HG02610 (cell line): ENCODE measurements around the gene KRT77.

Experiments used
- ATAC-seq: cut with Tn5 transposase; IDR thresholded peaks from one replicate; pipeline ENCODE4 v1.9.1; 2021; ENCODE audit warnings: mild to moderate bottlenecking, moderate library complexity; ENCODE audit not compliant: unreplicated experiment

The KRT77 gene

DNA sequence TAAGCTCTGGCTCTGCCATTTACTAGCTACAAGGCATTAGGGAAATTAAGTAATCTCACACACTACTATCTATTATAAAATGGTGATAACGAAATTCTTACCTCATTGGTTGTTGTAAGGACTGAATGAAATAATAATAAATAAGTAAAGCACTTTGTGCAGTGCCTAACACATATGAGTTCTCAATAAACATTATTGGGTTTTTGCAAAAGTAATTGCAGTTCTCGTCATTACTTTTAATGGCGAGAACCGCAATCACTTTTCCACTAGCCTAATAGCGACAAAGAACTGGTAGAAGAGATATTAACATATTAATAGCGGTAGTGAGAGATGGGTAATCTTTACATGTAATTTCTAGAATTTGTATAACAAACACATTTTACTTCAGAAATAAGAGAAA is 9.2 kb downstream of the KRT77 start:
- no peak for ATAC-seq

- ATAC-seq: no peak
These were observed 10.1 kb downstream of the KRT77 start for GRCh38 chr12:52693261-52693660.

DNA sequence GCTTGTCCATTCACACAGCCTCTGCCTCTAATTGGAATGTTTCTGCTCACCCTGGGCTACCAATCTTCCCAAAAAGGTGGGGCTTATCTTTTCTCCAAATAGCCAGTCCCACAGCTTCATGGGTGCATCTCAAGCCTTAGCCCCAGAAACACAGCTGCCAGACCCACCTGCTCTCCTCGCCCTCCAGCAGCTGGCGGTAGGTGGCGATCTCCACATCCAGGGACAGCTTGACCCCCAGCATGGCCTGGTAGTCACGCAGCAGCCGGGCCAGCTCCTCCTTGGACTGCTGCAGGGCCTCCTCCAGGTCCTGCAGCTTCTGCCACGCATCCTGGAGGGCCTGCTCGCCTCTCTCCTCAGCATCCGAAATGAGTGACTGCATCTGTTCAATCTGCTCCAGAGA is 11.1 kb downstream of the KRT77 start:
- no peak for ATAC-seq

- no peak for ATAC-seq
These were observed 11.5 kb downstream of the KRT77 start for GRCh38 chr12:52691841-52692150.

DNA sequence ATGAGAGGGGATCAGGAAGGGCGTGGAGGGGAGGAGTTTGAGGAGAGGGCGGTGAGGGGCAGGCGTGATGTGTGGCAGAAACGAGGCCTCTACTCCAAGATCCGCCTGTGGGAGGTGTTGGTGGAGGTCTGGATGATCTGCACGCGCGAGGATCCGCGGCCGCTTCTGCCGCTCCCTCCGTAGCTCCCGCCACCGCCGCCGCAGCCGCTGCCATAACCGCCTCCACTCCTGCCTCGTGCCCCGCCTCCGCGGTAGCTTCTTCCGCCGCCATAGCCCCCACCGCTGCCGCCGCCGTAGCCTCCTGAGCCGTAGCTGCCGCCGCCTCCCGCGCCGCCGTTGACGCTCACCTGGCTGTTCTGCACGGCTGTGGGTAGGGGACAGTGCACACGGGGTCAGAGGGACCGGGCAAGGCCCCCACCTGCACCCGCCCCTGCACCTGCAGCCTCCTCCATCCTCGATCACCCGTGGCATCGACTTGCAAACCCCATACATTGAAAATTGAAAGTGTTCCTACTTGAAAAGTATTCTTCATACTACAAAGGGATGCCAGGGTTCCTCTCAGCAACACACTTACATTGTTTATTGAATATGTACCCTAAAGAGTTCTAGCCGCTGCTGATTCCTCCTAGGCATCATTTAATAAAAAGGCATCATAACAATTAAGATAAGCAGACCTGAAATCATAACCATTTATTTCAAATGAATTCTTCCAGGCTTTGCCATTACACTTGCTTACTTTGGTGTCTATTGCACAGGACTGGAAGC is 12.1 kb downstream of the KRT77 start:
- no peak for ATAC-seq

- ATAC-seq: no peak
These were observed 12.8 kb downstream of the KRT77 start for GRCh38 chr12:52690351-52691075.

GRCh38 chr12:52689936-52690335 is 13.4 kb downstream of the KRT77 start:
- ATAC-seq: no peak

DNA sequence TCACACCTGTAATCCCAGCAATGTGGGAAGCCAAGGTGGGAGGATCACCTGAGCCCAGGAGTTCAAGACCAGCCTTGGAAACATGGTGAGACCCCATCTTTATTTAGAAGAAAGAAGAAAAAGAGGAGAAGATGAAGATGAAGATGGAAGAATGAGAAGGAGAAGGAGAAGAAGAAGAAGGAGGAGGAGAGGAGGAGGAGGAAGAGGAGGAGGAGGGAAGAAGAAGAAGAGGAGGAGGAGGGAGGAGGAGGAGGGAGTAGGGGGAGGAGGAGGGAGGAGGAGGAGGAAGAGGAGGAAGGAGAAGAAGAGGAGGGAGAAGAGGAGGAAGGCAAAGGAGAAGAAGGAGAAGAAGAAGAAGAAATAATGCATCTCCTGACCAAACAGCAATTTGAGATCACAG is 14.1 kb downstream of the KRT77 start:
- ATAC-seq: no peak

GRCh38 chr12:52688481-52688880 is 14.8 kb downstream of the KRT77 start:
- ATAC-seq: no peak

DNA sequence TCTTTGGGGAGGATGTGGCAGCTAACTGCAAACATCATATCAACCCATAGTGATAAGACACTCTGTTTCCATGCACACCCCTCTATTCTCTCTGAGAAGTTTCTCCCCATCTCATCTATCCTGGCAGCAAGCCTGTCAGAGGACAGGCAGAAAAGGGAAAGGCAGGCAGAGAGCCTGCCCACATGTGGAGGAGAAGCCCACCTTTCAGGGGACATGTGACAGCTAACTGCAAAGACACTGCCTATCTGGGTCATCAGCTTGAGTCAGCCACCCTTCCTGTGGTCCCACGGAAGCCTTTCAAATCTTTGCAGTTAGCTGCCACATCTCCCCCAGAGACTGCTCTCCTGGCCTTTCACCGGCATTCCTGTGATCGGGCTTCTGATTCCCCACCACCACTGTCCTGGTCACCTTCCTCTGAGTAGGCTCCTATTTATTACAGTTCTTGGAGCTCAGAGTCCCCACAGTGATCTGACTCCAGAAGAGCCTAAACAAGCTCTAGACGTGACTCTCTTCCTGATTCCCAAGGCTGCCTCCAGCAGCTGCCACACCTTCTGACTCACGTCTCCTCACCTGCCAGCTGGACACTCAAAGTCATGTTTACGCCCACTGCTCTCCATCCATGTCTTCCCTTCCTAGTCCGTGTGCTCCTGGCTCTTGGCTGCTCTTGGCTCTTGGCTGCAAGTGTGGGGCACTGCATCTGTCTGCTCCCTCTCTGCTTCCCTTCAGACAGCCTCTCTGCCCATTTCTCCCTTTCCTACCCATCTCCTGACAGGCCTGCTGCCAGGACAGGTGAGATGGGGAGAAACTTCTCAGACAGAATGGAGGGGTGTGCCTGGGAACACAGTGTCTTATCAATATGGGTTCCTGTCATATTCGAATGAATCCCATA is 15.6 kb downstream of the KRT77 start:
- ATAC-seq: no peak

DNA sequence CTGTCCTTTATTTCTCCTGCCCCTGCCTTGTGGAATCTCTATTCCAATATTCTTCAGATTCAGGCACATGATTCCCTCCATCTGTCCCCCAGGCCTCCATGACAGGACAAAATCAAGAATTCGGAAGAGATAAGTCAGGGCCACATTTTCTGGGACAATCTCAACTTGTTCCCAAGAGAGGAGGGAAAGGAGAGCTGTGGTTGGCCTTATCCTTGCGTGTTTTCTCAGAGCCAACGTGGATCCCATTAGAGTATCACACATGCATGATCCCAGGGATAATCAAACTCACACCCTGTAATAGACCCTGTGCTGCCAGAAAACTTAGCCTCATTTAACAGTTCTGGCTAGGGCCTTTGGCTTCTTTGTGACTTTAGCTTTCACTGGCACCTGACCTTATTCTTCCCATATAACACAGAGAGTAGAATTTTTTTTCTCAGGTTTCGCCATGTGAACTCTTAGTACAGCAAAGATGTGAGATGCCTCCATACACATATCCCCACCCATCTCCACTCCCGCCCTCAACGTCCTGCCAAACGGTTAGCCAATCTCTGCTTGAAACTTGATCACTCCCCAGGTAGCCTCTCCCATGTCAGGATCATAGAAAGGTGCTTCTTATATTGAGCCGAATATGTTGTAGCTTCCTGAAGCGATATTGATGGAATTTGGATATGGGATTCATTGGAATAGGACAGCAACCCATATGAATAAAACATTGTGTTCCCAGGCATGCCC is 16.4 kb downstream of the KRT77 start:
- ATAC-seq: no peak

DNA sequence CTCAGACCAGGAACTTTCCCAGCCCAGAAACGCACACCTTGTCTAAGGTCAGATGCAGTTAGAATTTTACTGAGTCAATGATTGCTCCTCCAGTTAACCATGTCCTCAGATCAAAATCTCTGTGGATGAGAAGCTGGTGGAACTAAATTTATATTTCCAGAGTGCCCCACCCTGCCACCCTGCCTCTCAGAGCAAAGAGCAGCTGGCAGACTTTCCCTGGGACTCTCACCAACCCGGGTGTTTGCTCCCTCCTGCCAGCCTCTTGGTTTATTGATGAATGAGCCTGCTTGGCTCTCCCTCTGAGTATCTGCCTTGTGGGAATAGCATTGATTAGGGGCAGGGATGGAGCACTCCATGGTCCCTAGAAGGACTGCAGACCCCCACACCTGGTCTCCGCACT is 17.3 kb downstream of the KRT77 start:
- ATAC-seq: no peak

- ATAC-seq: no peak
These were observed 17.9 kb downstream of the KRT77 start for GRCh38 chr12:52685406-52685890.

GRCh38 chr12:52684431-52684830 is 18.9 kb downstream of the KRT77 start:
- no peak for ATAC-seq

DNA sequence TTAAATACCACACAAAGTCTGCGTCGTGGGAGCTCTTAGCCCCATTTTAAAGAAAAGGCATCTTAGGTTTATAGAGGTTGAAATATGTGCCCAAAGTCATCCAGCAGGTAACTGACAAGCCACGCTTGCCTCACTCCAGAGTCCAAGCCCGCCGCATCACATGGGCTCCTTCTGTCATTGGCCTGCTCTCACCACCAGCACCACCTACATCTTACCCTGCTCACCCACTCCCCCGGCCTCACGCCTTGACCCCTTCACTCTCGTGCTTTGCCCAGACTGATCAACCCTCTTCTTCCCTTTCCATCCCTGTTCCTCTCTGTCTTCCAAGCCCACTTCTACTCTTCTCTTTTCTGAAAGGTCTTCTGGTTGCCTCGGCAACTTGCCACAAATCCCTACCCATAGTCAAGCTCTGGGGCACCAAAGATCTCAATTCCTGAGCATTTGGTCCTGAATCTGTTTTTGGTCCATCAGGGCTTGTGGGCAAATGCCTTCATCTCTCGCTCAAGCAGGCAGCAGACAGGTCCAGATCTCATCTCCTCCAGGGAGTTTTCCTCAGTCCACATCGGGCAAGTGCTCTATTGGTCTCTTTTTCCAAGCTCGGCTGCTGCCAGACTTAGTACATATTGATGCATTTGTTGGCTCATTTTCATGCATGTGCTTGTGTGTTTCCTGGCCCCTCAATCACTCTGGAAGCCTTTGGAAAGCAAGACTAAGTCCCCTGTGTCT is 19.6 kb downstream of the KRT77 start:
- no peak for ATAC-seq

DNA sequence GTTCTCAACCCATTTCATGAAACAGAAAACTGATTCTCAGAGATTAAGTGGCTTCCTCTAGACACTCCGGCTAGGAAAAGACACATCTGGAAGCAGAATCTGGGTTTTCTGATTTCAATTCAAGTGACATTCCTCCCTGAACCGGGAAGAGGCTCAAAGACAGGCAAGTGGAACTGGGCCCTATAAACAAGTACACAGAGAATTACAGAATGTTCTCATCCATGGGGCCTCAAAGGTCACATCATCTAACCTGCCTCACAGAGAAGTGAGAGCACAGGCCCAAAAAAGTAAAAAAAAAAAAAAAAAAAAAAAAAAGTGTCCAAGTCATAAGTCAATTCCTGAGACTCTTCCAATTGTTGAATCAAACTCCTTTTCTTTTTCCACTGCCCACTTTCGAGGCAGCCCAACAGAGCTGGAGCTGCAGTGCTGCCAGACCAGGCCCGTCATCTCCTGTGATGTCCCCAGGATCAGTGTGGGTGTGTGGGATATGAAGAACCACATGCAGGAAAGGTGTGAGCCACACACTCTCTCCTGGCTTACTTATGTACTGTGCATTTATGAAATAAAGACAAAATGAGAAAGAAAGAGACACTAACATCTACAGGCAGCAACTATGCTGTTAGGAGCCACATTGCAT is 20.3 kb downstream of the KRT77 start:
- no peak for ATAC-seq

DNA sequence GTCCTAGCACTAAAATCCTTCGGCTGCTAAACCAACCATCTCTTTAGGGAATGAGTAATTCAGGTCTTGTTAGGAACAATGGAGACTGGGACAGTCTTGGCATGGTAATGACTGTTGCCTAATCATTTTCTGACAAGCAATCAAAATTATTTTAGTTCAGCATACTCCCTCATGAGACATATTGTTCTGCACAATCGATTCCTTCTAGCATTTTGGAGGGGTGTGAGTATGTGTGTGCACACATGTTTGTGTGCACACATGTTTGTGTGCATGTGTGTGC is 21.0 kb downstream of the KRT77 start:
- no peak for ATAC-seq

GRCh38 chr12:52681526-52682380 is 21.6 kb downstream of the KRT77 start:
- no peak for ATAC-seq

- no peak for ATAC-seq
These were observed 23.0 kb downstream of the KRT77 start, which contains the start of gene KRT1 for GRCh38 chr12:52680363-52680762. KRT1 (minus strand) TSS chr12:52680407; CDS start chr12:52680348, 59 bp downstream.
